K562 (cell line): ENCODE measurements around the gene SLC16A6. TPM values are rescaled to one million over a fixed set of nuclear protein-coding genes. Genes with fewer than 3 reads are reported as not detected.
"Not testable (repeated sequence)": the region's sequence is repeated elsewhere in the genome, so short reads cannot be mapped to it uniquely, and the experiment has no call there.

ENCODE experiments used
- ATAC-seq: fragments of 200-7000 bp; cut with Tn5 transposase; 3 replicates; pipeline ENCODE4 v1.9.1; 2020; ENCODE audit warnings: moderate library complexity
- BruUV-seq: library from RNA; stranded (reverse); fragments of 400-500 nt; replicated peaks from 2 replicates; lab custom pipeline; 2021; lab: Mats Ljungman, UMichigan
- CTCF ChIA-PET: fragments of 300-600 bp; formaldehyde crosslinking; extraction: SDS; loops from one replicate; lab custom pipeline; 2021; ENCODE audit warnings: low intra/inter-chr PET ratio; lab: Yijun Ruan, JAX
- POLR2A ChIA-PET: fragments of 300-600, 350-650 bp; sonication (Branson Sonifier 250); formaldehyde crosslinking; extraction: SDS; loops from one replicate; lab custom pipeline; 2021; ENCODE audit warnings: antibody characterized with exemption, inconsistent platforms; lab: Yijun Ruan, JAX
- DNase-seq, 4 experiments: peaks; one replicate each; pipeline versions ENCODE4 v3.0.0 to v3.0.0-alpha.2; 2011 to 2018; ENCODE audit warnings: low spot score in 3 of 4, mixed read lengths in 3 of 4; ENCODE audit errors: extremely low read depth in 1 of 4
- FAIRE-seq: peaks from 2 replicates; lab custom pipeline; 2011; peaks lifted over from hg19 to GRCh38; lab: Jason Lieb, UNC
- H2AFZ ChIP-seq: 2 replicates; pipeline ENCODE4 v1.6.0; 2011; ENCODE audit warnings: low read depth, low read length, control low read depth, inconsistent platforms
- H3K27ac ChIP-seq: fragments of 200-600 bp; 3 replicates; pipeline ENCODE4 v1.8.0; 2011; ENCODE audit warnings: low read depth, mild to moderate bottlenecking, control low read depth, inconsistent platforms, low read length, moderate library complexity, mixed read lengths; ENCODE audit errors: extremely low read depth
- H3K27me3 ChIP-seq, 2 experiments: fragments of 300-600 bp in 1 of 2; 2 replicates in 1 of 2; 3 replicates in 1 of 2; pipeline versions ENCODE4 v1.6.0 to v1.8.0; 2011; ENCODE audit warnings: inconsistent platforms in 2 of 2, low read length in 2 of 2, mild to moderate bottlenecking in 1 of 2, mixed read lengths in 1 of 2, moderate library complexity in 1 of 2; ENCODE audit not compliant: control insufficient read depth in 2 of 2, insufficient read depth in 2 of 2
- H3K36me3 ChIP-seq: fragments of 300-600 bp; 3 replicates; pipeline ENCODE4 v1.8.0; 2011; ENCODE audit warnings: mild to moderate bottlenecking, low read length, inconsistent platforms; ENCODE audit not compliant: control insufficient read depth, insufficient read depth
- H3K4me1 ChIP-seq, 2 experiments: fragments of 200-600 bp in 1 of 2; replicated peaks in 1 of 2; 2 replicates in 1 of 2; 3 replicates in 1 of 2; pipeline versions ENCODE4 v1.5.1 to v1.8.0; 2011; ENCODE audit warnings: inconsistent platforms in 2 of 2, low read length in 2 of 2, mild to moderate bottlenecking in 1 of 2, mixed read lengths in 1 of 2, moderate library complexity in 1 of 2; ENCODE audit not compliant: control insufficient read depth in 2 of 2, insufficient read depth in 2 of 2
- H3K4me2 ChIP-seq: 2 replicates; pipeline ENCODE4 v1.6.1; 2011; ENCODE audit warnings: low read length, control low read depth, inconsistent platforms, mixed read lengths; ENCODE audit not compliant: insufficient read depth
- H3K4me3 ChIP-seq: fragments of 200-600 bp; sonication (generic), shearing (Covaris generic); 2 replicates; pipeline ENCODE4 v1.5.1; 2016; ENCODE audit warnings: control low read depth, inconsistent platforms
- H3K79me2 ChIP-seq: fragments of 200-600 bp; 3 replicates; pipeline ENCODE4 v1.8.0; 2011; ENCODE audit warnings: low read length, inconsistent platforms; ENCODE audit not compliant: control insufficient read depth, insufficient read depth
- H3K9ac ChIP-seq, 2 experiments: 2 replicates each; pipeline versions ENCODE4 v1.6.0 to v1.6.1; 2011; ENCODE audit warnings: low read depth in 2 of 2, low read length in 2 of 2, control low read depth in 1 of 2, inconsistent platforms in 1 of 2, mild to moderate bottlenecking in 1 of 2, mixed read lengths in 1 of 2; ENCODE audit not compliant: insufficient read depth in 1 of 2
- H3K9me1 ChIP-seq: one replicate; pipeline ENCODE4 v1.6.0; 2011; ENCODE audit warnings: inconsistent platforms, mild to moderate bottlenecking, low read length, moderate library complexity; ENCODE audit not compliant: control insufficient read depth, insufficient read depth
- H3K9me3 ChIP-seq: replicated peaks from 2 replicates; pipeline ENCODE4 v1.5.1; 2011; ENCODE audit warnings: low read depth, low read length, inconsistent platforms; ENCODE audit not compliant: control insufficient read depth, insufficient read depth
- H4K20me1 ChIP-seq: replicated peaks from 2 replicates; pipeline ENCODE4 v1.6.1; 2011; ENCODE audit warnings: low read length, inconsistent platforms, mixed read lengths; ENCODE audit not compliant: control insufficient read depth, insufficient read depth
- FOS ChIP-seq: IDR thresholded peaks from 3 replicates; pipeline ENCODE4 v1.6.1; 2011; ENCODE audit not compliant: insufficient read length; ENCODE audit errors: extremely low read depth
- GABPA ChIP-seq: fragments of 200-800 bp; sonication (Bioruptor generic); conservative IDR thresholded peaks from 2 replicates; pipeline ENCODE4 v1.6.1; 2016; ENCODE audit warnings: low read depth, missing genetic modification characterization, missing compliant biosample characterization
- NFIC ChIP-seq: fragments of 450-650 bp; IDR thresholded peaks from 2 replicates; pipeline ENCODE4 v1.6.1; 2017; ENCODE audit warnings: mild to moderate bottlenecking, inconsistent platforms
- SP2 ChIP-seq: IDR thresholded peaks from 2 replicates; pipeline ENCODE4 v1.6.1; 2011; ENCODE audit warnings: mild to moderate bottlenecking, low read depth, low read length, moderate library complexity; ENCODE audit not compliant: poor library complexity, severe bottlenecking; ENCODE audit errors: extremely low read depth
- ZNF354B ChIP-seq: fragments of 250-450 bp; sonication (Bioruptor Pico); IDR thresholded peaks from 2 replicates; pipeline ENCODE4 v1.4.0; 2020
- ZNF384 ChIP-seq: IDR thresholded peaks from 2 replicates; pipeline ENCODE4 v1.6.1; 2012; ENCODE audit warnings: low read depth, low read length, improper control_type of control experiment
- WGBS: fragments of 100-300 bp; shearing (Covaris generic); methylation state at CpG from one replicate; pipeline ENCODE4 v1.1.6; 2016; ENCODE audit warnings: low coverage, mixed read lengths; ENCODE audit not compliant: insufficient coverage; ENCODE audit errors: missing lambda C conversion rate; 5-methylcytosine and 5-hydroxymethylcytosine counted together
- in situ Hi-C: fragments of 300-500 bp; cut with MboI; formaldehyde crosslinking; loops from 4 replicates; pipeline ENCODE4 v1.15.0; 2018; ENCODE audit warnings: inconsistent platforms, mixed read lengths
- intact Hi-C: fragments of 100-400 bp; cut with micrococcal nuclease; formaldehyde crosslinking; loops from 2 replicates; pipeline ENCODE4 v1.14.2; 2022
- polyA plus RNA-seq, 8 experiments: library from polyadenylated mRNA; depleted of rRNA in 4 of 8; stranded (reverse) in 5 of 8; unstranded in 3 of 8; fragments of >200 nt; fragmentation: Nextera tagmentation in 2 of 8; fragmentation: Illumina TruSeq in 1 of 8; extraction: Ambion mirVana in 2 of 8; extraction: Trizol in 1 of 8; gene quantifications; 2 replicates each; pipeline versions ENCODE4 v1.2.1 to v1.2.3, GENCODE V29; 2011 to 2014; ENCODE audit warnings: inconsistent platforms in 1 of 8, missing spikeins in 1 of 8
- total RNA-seq, 7 experiments: library from RNA; depleted of rRNA in 6 of 7; stranded (reverse); fragments of >200 nt in 6 of 7; fragmentation: Illumina TruSeq in 2 of 7; extraction: Trizol in 2 of 7; gene quantifications; 2 replicates each; pipeline versions ENCODE4 v1.2.1 to v1.2.3, GENCODE V29; 2011 to 2021; ENCODE audit warnings: low replicate concordance in 1 of 7

Gene SLC16A6
- total and polyA plus RNA-seq, 9 of the 15 experiments (the other 6 are each of a cell fraction or from before 2014, with no cell fraction given) = 0.05 to 0.31 (median 0.15) TPM

GRCh38 chr17:68253426-68253825, 37.5 kb downstream of the SLC16A6 start:
- H3K9ac ChIP-seq, ATAC-seq, H3K4me2 ChIP-seq, POLR2A ChIA-PET, H3K36me3 ChIP-seq, BruUV-seq, intact Hi-C loops, H3K4me3 ChIP-seq, H3K9me3 ChIP-seq, H3K27me3 ChIP-seq, H3K27ac ChIP-seq, H3K9me1 ChIP-seq, DNase-seq, H3K79me2 ChIP-seq, CTCF ChIA-PET, H2AFZ ChIP-seq, H4K20me1 ChIP-seq: not testable (repeated sequence)
- in situ Hi-C loops = loop anchor here (25.0 kb wide), 1 partner anchor 509 kb away; no protein-coding TSS in a partner anchor
- FAIRE-seq = peak; percentile 19
- H3K4me1 ChIP-seq = peaks cover 8 to 20% of the 10 kb centered on the region in 2 experiments
- WGBS = 80% methylated on average over 7 of the region's 7 CpGs

- Histone ChIP-seq H3K27ac (no peak overlapping the region), H3K79me2 (peaks cover 11% of the 10 kb centered on the region; the same call in 2 of the 3 replicates), H3K9me1 (no peaks in the 10 kb centered on the region), H4K20me1 (no peaks in the 10 kb centered on the region), H3K36me3 (peaks cover 5% of the 10 kb centered on the region; the same call in 1 of the 3 replicates), H2AFZ (no peak overlapping the region), H3K4me2 (no peak overlapping the region), H3K4me1 (peaks cover 9 to 26% of the 10 kb centered on the region in 2 experiments; a peak in 4 of 5 replicates), H3K9me3 (no peaks in the 10 kb centered on the region), H3K27me3 (no peaks in the 10 kb centered on the region), H3K4me3 (no peak overlapping the region), H3K9ac (no peak overlapping the region; a peak in 1 of 4 replicates)
- ATAC-seq (no peak), FAIRE-seq (no peak), DNase-seq (peak in 1 of 4 experiments; percentile 18)
- CTCF ChIA-PET = no interaction called here
- POLR2A ChIA-PET = interaction anchor here (0.7 kb wide), 1 partner anchor 115 kb away, joined by 4 read pairs; no protein-coding TSS in a partner anchor
- WGBS = 49% methylated on average over 7 of the region's 7 CpGs
- TF ChIP-seq ZNF354B (CRISPR knock-in tag) (no peak), GABPA (tag) (0 out of 2 replicates have a peak, but pooled peaks have one; percentile 12), ZNF384 (peak; percentile 64), NFIC (peak; percentile 59), FOS (no peak), SP2 (no peak)
- BruUV-seq = no TSS peak
- intact Hi-C loops (loop anchor here (5.0 to 10.0 kb wide), 2 partner anchors 37 to 75 kb away; no protein-coding TSS in a partner anchor), in situ Hi-C loops (no loop called here)
Observed at GRCh38 chr17:68249354-68249765, 41.6 kb downstream of the SLC16A6 start.
